ENCODE measurements around the gene PHACTR3.

PHACTR3 gene

GRCh38 chr20:59703046-59703445 is 98.7 kb downstream of the PHACTR3 start:
- Histone ChIP-seq H3K27ac (no peak overlapping the region), H3K9me3 (ENCODE audit: control insufficient read depth, low read length) (no peaks in the 10 kb centered on the region), H3K4me2 (ENCODE audit: low read length) (no peak overlapping the region), H3K79me2 (no peaks in the 10 kb centered on the region), H3K4me3 (ENCODE audit: low read depth, low read length) (no peak overlapping the region), H3K27me3 (ENCODE audit: control insufficient read depth, insufficient read depth, low read length) (no peaks in the 10 kb centered on the region), H2AFZ (no peak overlapping the region), H3K36me3 (ENCODE audit: control insufficient read depth, insufficient read depth, low read length) (no peaks in the 10 kb centered on the region), H3K4me1 (no peaks in the 10 kb centered on the region), H3K9ac (no peak overlapping the region)
- TF ChIP-seq CTCF (IDR thresholded peaks at IDR 0.05) = no peak

- no peak overlapping the region for H3K27ac ChIP-seq
- no peaks in the 10 kb centered on the region for H3K79me2 ChIP-seq
These were observed 101.5 kb downstream of the PHACTR3 start for GRCh38 chr20:59705651-59706399.

GRCh38 chr20:59706400-59706693 is 102.0 kb downstream of the PHACTR3 start:
- Histone ChIP-seq H2AFZ (no peak overlapping the region), H3K4me2 (ENCODE audit: low read length) (no peak overlapping the region), H3K27ac (no peak overlapping the region), H3K79me2 (no peaks in the 10 kb centered on the region), H3K4me1 (no peaks in the 10 kb centered on the region), H3K9ac (no peak overlapping the region), H3K9me3 (ENCODE audit: control insufficient read depth, low read length) (no peaks in the 10 kb centered on the region), H3K36me3 (ENCODE audit: control insufficient read depth, insufficient read depth, low read length) (no peaks in the 10 kb centered on the region), H3K4me3 (ENCODE audit: low read depth, low read length) (no peak overlapping the region), H3K27me3 (ENCODE audit: control insufficient read depth, insufficient read depth, low read length) (no peaks in the 10 kb centered on the region)
- TF ChIP-seq CTCF (IDR thresholded peaks at IDR 0.05) = no peak

More at GRCh38 chr20:59705651-59706399, 101.5 kb downstream of the PHACTR3 start:
- no peak overlapping the region for H3K9ac ChIP-seq
- no peaks in the 10 kb centered on the region for H3K27me3 ChIP-seq (ENCODE audit: control insufficient read depth, insufficient read depth, low read length)
- no peak overlapping the region for H3K4me3 ChIP-seq (ENCODE audit: low read depth, low read length)
- no peak for TF ChIP-seq CTCF (IDR thresholded peaks at IDR 0.05)
- no peak overlapping the region for H2AFZ ChIP-seq
- no peaks in the 10 kb centered on the region for H3K4me1 ChIP-seq
- no peaks in the 10 kb centered on the region for H3K9me3 ChIP-seq (ENCODE audit: control insufficient read depth, low read length)
- H3K36me3 ChIP-seq (ENCODE audit: control insufficient read depth, insufficient read depth, low read length) = no peaks in the 10 kb centered on the region
- H3K4me2 ChIP-seq (ENCODE audit: low read length) = no peak overlapping the region

GRCh38 chr20:59708326-59708725 is 104.0 kb downstream of the PHACTR3 start:
- Histone ChIP-seq H2AFZ (no peak overlapping the region), H3K36me3 (ENCODE audit: control insufficient read depth, insufficient read depth, low read length) (no peaks in the 10 kb centered on the region), H3K27ac (no peak overlapping the region), H3K9me3 (ENCODE audit: control insufficient read depth, low read length) (no peaks in the 10 kb centered on the region), H3K4me3 (ENCODE audit: low read depth, low read length) (no peak overlapping the region), H3K9ac (no peak overlapping the region), H3K4me2 (ENCODE audit: low read length) (no peak overlapping the region), H3K4me1 (no peaks in the 10 kb centered on the region), H3K79me2 (no peaks in the 10 kb centered on the region), H3K27me3 (ENCODE audit: control insufficient read depth, insufficient read depth, low read length) (no peaks in the 10 kb centered on the region)
- no peak for TF ChIP-seq CTCF (IDR thresholded peaks at IDR 0.05)

- H2AFZ ChIP-seq = no peak overlapping the region
- H3K79me2 ChIP-seq = no peaks in the 10 kb centered on the region
- H3K4me3 ChIP-seq (ENCODE audit: low read depth, low read length) = no peak overlapping the region
- no peaks in the 10 kb centered on the region for H3K4me1 ChIP-seq
- H3K27me3 ChIP-seq (ENCODE audit: control insufficient read depth, insufficient read depth, low read length) = no peaks in the 10 kb centered on the region
- H3K27ac ChIP-seq = no peak overlapping the region
- H3K4me2 ChIP-seq (ENCODE audit: low read length) = no peak overlapping the region
- H3K9ac ChIP-seq = no peak overlapping the region
- no peaks in the 10 kb centered on the region for H3K9me3 ChIP-seq (ENCODE audit: control insufficient read depth, low read length)
- TF ChIP-seq CTCF (IDR thresholded peaks at IDR 0.05) = no peak
- H3K36me3 ChIP-seq (ENCODE audit: control insufficient read depth, insufficient read depth, low read length) = no peaks in the 10 kb centered on the region
These were observed 105.3 kb downstream of the PHACTR3 start for GRCh38 chr20:59709636-59710035.

All from parathyroid adenoma (tissue), 2 donors.